Measurements from ENCODE around the gene PRDM8. TPM values are rescaled to one million over a fixed set of nuclear protein-coding genes. Genes with fewer than 3 reads are reported as not detected.

Gene PRDM8
- polyA plus RNA-seq, 2 of the 4 experiments (the other 2 are of a cell fraction) = 0.10 to 0.14 TPM

DNA sequence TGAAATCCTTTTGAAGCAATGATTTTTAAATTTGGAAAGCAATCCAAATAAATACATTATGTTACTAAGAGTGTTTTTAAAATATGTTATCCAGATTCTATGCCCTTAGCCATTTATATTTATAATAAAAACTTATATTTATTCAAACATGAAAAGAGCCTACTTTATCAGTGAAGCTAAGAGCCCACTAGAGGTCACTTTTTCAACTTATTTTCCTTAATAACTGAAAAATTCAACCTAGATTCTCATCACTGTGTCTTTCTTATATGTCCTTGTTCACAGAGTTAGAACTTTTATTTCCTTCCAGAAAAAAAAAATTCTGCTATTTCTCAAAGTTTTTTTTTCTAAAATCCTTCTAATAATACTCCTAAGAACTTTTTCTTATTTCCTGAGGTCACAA is 23.9 kb downstream of the PRDM8 start (continued):
- TF ChIP-seq ZC3H11A (IDR thresholded peaks at IDR 0.05) (no peak), FOSL2 (IDR thresholded peaks at IDR 0.05) (no peak), FOSL2 (CRISPR knock-in tag; IDR thresholded peaks at IDR 0.05) (no peak), CHD4 (IDR thresholded peaks at IDR 0.05; ENCODE audit: borderline replicate concordance) (no peak), RARB (CRISPR knock-in tag; IDR thresholded peaks at IDR 0.05) (no peak), EHF (CRISPR knock-in tag; IDR thresholded peaks at IDR 0.05) (no peak), PBX3 (IDR thresholded peaks at IDR 0.05) (no peak), TP53 (CRISPR knock-in tag; IDR thresholded peaks at IDR 0.05) (no peak), JUN (IDR thresholded peaks at IDR 0.05) (no peak), EHMT2 (IDR thresholded peaks at IDR 0.05; ENCODE audit: low read depth) (no peak), RNF2 (IDR thresholded peaks at IDR 0.05; ENCODE audit: borderline replicate concordance, low read depth) (no peak)
- TF ChIP-seq, protein P1, sequence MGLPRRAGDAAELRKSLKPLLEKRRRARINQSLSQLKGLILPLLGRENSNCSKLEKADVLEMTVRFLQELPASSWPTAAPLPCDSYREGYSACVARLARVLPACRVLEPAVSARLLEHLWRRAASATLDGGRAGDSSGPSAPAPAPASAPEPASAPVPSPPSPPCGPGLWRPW (IDR thresholded peaks at IDR 0.05) = no peak
- TF ChIP-seq, protein P2, sequence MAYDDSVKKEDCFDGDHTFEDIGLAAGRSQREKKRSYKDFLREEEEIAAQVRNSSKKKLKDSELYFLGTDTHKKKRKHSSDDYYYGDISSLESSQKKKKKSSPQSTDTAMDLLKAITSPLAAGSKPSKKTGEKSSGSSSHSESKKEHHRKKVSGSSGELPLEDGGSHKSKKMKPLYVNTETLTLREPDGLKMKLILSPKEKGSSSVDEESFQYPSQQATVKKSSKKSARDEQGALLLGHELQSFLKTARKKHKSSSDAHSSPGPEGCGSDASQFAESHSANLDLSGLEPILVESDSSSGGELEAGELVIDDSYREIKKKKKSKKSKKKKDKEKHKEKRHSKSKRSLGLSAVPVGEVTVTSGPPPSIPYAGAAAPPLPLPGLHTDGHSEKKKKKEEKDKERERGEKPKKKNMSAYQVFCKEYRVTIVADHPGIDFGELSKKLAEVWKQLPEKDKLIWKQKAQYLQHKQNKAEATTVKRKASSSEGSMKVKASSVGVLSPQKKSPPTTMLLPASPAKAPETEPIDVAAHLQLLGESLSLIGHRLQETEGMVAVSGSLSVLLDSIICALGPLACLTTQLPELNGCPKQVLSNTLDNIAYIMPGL (CRISPR knock-in tag; IDR thresholded peaks at IDR 0.05; ENCODE audit: borderline replicate concordance) = no peak

DNA sequence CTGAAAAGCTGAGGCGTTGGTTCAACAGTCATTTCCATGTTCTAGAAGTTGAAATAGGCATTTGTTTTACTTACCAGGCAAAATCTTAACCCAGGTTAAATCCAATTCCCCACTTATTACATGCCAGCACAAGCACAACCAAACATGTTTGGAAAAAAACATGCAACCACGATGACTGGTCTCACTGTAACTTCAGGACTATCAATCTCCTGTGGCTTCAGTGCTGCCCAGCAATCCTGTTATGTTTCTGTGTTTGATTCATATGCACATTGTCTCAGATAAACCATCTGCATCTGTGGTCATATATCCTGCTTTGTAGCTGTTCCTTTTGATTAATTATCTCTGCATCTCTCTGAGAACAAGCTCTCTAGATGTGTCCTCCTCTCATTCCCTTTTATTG is 28.3 kb downstream of the PRDM8 start:
- no peaks in the 10 kb centered on the region for H3K9me3 ChIP-seq
- DNase-seq (ENCODE audit: low read depth in 1 of 2, low spot score in 1 of 2) (no peak), ATAC-seq (no peak), FAIRE-seq (no peak)
- ChIA-PET CTCF (no interaction called here), POLR2A (no interaction called here)
- TF ChIP-seq MYC (IDR thresholded peaks at IDR 0.05; ENCODE audit: borderline replicate concordance, low read length) (no peak), GATA3 (IDR thresholded peaks at IDR 0.05; ENCODE audit: borderline replicate concordance) (no peak), RNF2 (IDR thresholded peaks at IDR 0.05; ENCODE audit: borderline replicate concordance, low read depth) (no peak), MAX (IDR thresholded peaks at IDR 0.05) (no peak), ZSCAN20 (CRISPR knock-in tag; IDR thresholded peaks at IDR 0.05) (no peak), RAD21 (conservative IDR thresholded peaks at IDR 0.05 in 1 of 2, IDR thresholded peaks at IDR 0.05 in 1 of 2) (no peak)
- TF ChIP-seq, protein P1 (IDR thresholded peaks at IDR 0.05) = no peak
- TF ChIP-seq, protein P3, sequence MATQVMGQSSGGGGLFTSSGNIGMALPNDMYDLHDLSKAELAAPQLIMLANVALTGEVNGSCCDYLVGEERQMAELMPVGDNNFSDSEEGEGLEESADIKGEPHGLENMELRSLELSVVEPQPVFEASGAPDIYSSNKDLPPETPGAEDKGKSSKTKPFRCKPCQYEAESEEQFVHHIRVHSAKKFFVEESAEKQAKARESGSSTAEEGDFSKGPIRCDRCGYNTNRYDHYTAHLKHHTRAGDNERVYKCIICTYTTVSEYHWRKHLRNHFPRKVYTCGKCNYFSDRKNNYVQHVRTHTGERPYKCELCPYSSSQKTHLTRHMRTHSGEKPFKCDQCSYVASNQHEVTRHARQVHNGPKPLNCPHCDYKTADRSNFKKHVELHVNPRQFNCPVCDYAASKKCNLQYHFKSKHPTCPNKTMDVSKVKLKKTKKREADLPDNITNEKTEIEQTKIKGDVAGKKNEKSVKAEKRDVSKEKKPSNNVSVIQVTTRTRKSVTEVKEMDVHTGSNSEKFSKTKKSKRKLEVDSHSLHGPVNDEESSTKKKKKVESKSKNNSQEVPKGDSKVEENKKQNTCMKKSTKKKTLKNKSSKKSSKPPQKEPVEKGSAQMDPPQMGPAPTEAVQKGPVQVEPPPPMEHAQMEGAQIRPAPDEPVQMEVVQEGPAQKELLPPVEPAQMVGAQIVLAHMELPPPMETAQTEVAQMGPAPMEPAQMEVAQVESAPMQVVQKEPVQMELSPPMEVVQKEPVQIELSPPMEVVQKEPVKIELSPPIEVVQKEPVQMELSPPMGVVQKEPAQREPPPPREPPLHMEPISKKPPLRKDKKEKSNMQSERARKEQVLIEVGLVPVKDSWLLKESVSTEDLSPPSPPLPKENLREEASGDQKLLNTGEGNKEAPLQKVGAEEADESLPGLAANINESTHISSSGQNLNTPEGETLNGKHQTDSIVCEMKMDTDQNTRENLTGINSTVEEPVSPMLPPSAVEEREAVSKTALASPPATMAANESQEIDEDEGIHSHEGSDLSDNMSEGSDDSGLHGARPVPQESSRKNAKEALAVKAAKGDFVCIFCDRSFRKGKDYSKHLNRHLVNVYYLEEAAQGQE (IDR thresholded peaks at IDR 0.05) = no peak
- no peak overlapping the region for H3K4me2 ChIP-seq
- H3K27ac ChIP-seq = no peak overlapping the region
- 30% methylated on average over 2 of the region's 2 CpGs for WGBS (ENCODE audit: missing lambda C conversion rate)
- H3K4me3 ChIP-seq = no peak overlapping the region
- H3K4me1 ChIP-seq = no peaks in the 10 kb centered on the region
